K562 (cell line): ENCODE data around the gene FOSL1. TPM values are rescaled to one million over a fixed set of nuclear protein-coding genes. Genes with fewer than 3 reads are reported as not detected.

Source experiments
- CC2D1A ChIP-seq: fragments of 450-650 bp; IDR thresholded peaks from 2 replicates; pipeline ENCODE4 v1.6.1; 2017; ENCODE audit warnings: mild to moderate bottlenecking
- DPF2 ChIP-seq: fragments of 450-650 bp; IDR thresholded peaks from 2 replicates; pipeline ENCODE4 v1.6.1; 2016
- KLF1 ChIP-seq: fragments of 450-650 bp; IDR thresholded peaks from 2 replicates; pipeline ENCODE4 v1.6.1; 2016; ENCODE audit warnings: missing genetic modification characterization, missing compliant biosample characterization
- RCOR1 ChIP-seq, 2 experiments: IDR thresholded peaks; 2 replicates each; pipeline ENCODE4 v1.6.1; 2012; ENCODE audit warnings: low read depth in 2 of 2, low read length in 2 of 2, borderline replicate concordance in 1 of 2, improper control_type of control experiment in 1 of 2
- RUNX1 ChIP-seq: sonication (generic); IDR thresholded peaks from 2 replicates; pipeline ENCODE4 v1.6.1; 2016; ENCODE audit warnings: antibody characterized with exemption, low read depth
- polyA plus RNA-seq, 8 experiments: library from polyadenylated mRNA; depleted of rRNA in 4 of 8; stranded (reverse) in 5 of 8; unstranded in 3 of 8; fragments of >200 nt; fragmentation: Nextera tagmentation in 2 of 8; fragmentation: Illumina TruSeq in 1 of 8; extraction: Ambion mirVana in 2 of 8; extraction: Trizol in 1 of 8; gene quantifications; 2 replicates each; pipeline versions ENCODE4 v1.2.1 to v1.2.3, GENCODE V29; 2011 to 2014; ENCODE audit warnings: inconsistent platforms in 1 of 8, missing spikeins in 1 of 8
- total RNA-seq, 7 experiments: library from RNA; depleted of rRNA in 6 of 7; stranded (reverse); fragments of >200 nt in 6 of 7; fragmentation: Illumina TruSeq in 2 of 7; extraction: Trizol in 2 of 7; gene quantifications; 2 replicates each; pipeline versions ENCODE4 v1.2.1 to v1.2.3, GENCODE V29; 2011 to 2021; ENCODE audit warnings: low replicate concordance in 1 of 7
- TF ChIP-seq, protein P1 (sequence below): fragments of 450-650 bp; IDR thresholded peaks from 2 replicates; pipeline ENCODE4 v1.6.1; 2018; ENCODE audit not compliant: partially characterized antibody
- TF ChIP-seq, protein P2 (sequence below): fragments of 450-650 bp; conservative IDR thresholded peaks from 2 replicates; pipeline ENCODE4 v1.6.1; 2016; ENCODE audit warnings: missing genetic modification characterization, low read depth, mild to moderate bottlenecking, control low read depth, missing compliant biosample characterization
- TF ChIP-seq, protein P3 (sequence below): sonication (generic); formaldehyde crosslinking; IDR thresholded peaks from 2 replicates; pipeline ENCODE4 v1.8.1; 2023; ENCODE audit warnings: mild to moderate bottlenecking, missing genetic modification reagents
- TF ChIP-seq, protein P4 (sequence below), 2 experiments: fragments of 450-650 bp; IDR thresholded peaks; 2 replicates each; pipeline ENCODE4 v1.6.1; 2016

The FOSL1 gene
- total and polyA plus RNA-seq, 9 of the 15 experiments (the other 6 are each of a cell fraction or from before 2014, with no cell fraction given), result 3.5 to 39.6 (median 10.0) TPM

DNA sequence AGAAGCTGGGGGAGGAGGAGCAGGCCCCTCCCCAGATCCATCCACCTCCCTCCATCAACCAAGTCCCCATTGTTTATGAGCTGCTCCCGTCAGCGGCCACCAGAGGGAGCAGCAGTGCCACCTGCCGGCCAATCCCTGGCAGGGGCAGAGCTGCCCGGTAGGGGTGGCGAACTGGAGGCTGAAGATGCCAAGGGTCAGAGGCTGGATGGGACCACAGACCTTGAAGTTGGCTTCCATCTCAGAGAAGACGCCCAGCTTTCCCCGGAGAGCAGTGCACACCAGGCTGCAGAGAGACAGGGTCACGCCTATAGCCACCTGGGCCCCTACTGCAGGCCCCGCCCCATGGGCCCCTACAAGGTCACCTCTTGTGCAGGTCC, 15.5 kb downstream of the FOSL1 start (continued):
- TF ChIP-seq, protein P1, sequence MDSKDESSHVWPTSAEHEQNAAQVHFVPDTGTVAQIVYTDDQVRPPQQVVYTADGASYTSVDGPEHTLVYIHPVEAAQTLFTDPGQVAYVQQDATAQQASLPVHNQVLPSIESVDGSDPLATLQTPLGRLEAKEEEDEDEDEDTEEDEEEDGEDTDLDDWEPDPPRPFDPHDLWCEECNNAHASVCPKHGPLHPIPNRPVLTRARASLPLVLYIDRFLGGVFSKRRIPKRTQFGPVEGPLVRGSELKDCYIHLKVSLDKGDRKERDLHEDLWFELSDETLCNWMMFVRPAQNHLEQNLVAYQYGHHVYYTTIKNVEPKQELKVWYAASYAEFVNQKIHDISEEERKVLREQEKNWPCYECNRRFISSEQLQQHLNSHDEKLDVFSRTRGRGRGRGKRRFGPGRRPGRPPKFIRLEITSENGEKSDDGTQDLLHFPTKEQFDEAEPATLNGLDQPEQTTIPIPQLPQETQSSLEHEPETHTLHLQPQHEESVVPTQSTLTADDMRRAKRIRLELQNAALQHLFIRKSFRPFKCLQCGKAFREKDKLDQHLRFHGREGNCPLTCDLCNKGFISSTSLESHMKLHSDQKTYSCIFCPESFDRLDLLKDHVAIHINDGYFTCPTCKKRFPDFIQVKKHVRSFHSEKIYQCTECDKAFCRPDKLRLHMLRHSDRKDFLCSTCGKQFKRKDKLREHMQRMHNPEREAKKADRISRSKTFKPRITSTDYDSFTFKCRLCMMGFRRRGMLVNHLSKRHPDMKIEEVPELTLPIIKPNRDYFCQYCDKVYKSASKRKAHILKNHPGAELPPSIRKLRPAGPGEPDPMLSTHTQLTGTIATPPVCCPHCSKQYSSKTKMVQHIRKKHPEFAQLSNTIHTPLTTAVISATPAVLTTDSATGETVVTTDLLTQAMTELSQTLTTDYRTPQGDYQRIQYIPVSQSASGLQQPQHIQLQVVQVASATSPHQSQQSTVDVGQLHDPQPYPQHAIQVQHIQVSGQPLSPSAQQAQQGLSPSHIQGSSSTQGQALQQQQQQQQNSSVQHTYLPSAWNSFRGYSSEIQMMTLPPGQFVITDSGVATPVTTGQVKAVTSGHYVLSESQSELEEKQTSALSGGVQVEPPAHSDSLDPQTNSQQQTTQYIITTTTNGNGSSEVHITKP, result peak; percentile 46
- TF ChIP-seq, protein P2, sequence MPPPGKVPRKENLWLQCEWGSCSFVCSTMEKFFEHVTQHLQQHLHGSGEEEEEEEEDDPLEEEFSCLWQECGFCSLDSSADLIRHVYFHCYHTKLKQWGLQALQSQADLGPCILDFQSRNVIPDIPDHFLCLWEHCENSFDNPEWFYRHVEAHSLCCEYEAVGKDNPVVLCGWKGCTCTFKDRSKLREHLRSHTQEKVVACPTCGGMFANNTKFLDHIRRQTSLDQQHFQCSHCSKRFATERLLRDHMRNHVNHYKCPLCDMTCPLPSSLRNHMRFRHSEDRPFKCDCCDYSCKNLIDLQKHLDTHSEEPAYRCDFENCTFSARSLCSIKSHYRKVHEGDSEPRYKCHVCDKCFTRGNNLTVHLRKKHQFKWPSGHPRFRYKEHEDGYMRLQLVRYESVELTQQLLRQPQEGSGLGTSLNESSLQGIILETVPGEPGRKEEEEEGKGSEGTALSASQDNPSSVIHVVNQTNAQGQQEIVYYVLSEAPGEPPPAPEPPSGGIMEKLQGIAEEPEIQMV, result no peak
- TF ChIP-seq, protein P3, sequence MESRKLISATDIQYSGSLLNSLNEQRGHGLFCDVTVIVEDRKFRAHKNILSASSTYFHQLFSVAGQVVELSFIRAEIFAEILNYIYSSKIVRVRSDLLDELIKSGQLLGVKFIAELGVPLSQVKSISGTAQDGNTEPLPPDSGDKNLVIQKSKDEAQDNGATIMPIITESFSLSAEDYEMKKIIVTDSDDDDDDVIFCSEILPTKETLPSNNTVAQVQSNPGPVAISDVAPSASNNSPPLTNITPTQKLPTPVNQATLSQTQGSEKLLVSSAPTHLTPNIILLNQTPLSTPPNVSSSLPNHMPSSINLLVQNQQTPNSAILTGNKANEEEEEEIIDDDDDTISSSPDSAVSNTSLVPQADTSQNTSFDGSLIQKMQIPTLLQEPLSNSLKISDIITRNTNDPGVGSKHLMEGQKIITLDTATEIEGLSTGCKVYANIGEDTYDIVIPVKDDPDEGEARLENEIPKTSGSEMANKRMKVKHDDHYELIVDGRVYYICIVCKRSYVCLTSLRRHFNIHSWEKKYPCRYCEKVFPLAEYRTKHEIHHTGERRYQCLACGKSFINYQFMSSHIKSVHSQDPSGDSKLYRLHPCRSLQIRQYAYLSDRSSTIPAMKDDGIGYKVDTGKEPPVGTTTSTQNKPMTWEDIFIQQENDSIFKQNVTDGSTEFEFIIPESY (CRISPR knock-in tag), result 0 out of 2 replicates have a peak, but pooled peaks have one; percentile 35
- peak; percentile 33; the same call in 1 of the 2 replicates for TF ChIP-seq DPF2
- TF ChIP-seq, protein P4, sequence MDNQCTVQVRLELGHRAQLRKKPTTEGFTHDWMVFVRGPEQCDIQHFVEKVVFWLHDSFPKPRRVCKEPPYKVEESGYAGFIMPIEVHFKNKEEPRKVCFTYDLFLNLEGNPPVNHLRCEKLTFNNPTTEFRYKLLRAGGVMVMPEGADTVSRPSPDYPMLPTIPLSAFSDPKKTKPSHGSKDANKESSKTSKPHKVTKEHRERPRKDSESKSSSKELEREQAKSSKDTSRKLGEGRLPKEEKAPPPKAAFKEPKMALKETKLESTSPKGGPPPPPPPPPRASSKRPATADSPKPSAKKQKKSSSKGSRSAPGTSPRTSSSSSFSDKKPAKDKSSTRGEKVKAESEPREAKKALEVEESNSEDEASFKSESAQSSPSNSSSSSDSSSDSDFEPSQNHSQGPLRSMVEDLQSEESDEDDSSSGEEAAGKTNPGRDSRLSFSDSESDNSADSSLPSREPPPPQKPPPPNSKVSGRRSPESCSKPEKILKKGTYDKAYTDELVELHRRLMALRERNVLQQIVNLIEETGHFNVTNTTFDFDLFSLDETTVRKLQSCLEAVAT (IDR thresholded peaks at IDR 0.05), result peak in 1 of 2 experiments; percentile 92; a peak in 2 of 4 replicates
- TF ChIP-seq CC2D1A, result 0 out of 2 replicates have a peak, but pooled peaks have one; percentile 70
- TF ChIP-seq RUNX1, result no peak
- TF ChIP-seq RCOR1 (IDR thresholded peaks at IDR 0.05; ENCODE audit: borderline replicate concordance in 1 of 2, low read depth in 2 of 2, low read length in 2 of 2), result peak; percentile 37 to 51; a peak in 1 of 4 replicates
- 0 out of 2 replicates have a peak, but pooled peaks have one; percentile 39 for TF ChIP-seq KLF1 (tag)
